IMR-90 (cell line): Measurements from ENCODE around the gene ANKRD55. TPM values are rescaled to one million over a fixed set of nuclear protein-coding genes. Genes with fewer than 3 reads are reported as not detected.

Source experiments
- ATAC-seq: fragments of 200-7000 bp; cut with Tn5 transposase; 2 replicates; pipeline ENCODE4 v1.9.1; 2020; ENCODE audit warnings: low read depth, mild to moderate bottlenecking, moderate library complexity
- BruUV-seq: library from RNA; stranded (reverse); fragments of 400-500 nt; replicated peaks from 2 replicates; lab custom pipeline; 2021; lab: Mats Ljungman, UMichigan
- CTCF ChIA-PET: fragments of 300-600 bp; formaldehyde crosslinking; extraction: SDS; loops from one replicate; lab custom pipeline; 2021; ENCODE audit warnings: antibody characterized with exemption; lab: Yijun Ruan, JAX
- POLR2A ChIA-PET: fragments of 300-600 bp; sonication (Branson Sonifier 250); formaldehyde crosslinking; loops from one replicate; lab custom pipeline; 2022; ENCODE audit warnings: antibody characterized with exemption; ENCODE audit not compliant: unreplicated experiment; lab: Charles Lee
- DNase-seq: peaks from one replicate; pipeline ENCODE4 v3.0.0; 2013
- H2AFZ ChIP-seq: replicated peaks from 2 replicates; pipeline ENCODE3; 2013; ENCODE audit warnings: low read length, mild to moderate bottlenecking; ENCODE audit not compliant: poor library complexity
- H2AK5ac ChIP-seq: 2 replicates; pipeline ENCODE4 v1.6.1; 2013; ENCODE audit warnings: low read depth, low read length, inconsistent platforms
- H2AK9ac ChIP-seq: replicated peaks from 2 replicates; pipeline ENCODE3; 2013; ENCODE audit warnings: mild to moderate bottlenecking, low read depth, low read length, moderate library complexity; ENCODE audit not compliant: poor library complexity
- H2BK120ac ChIP-seq: 2 replicates; pipeline ENCODE4 v1.6.1; 2013; ENCODE audit warnings: low read depth, low read length, inconsistent platforms
- H2BK15ac ChIP-seq: 3 replicates; pipeline ENCODE4 v1.6.1; 2013; ENCODE audit warnings: low read depth, low read length, inconsistent platforms
- H2BK20ac ChIP-seq: 2 replicates; pipeline ENCODE4 v1.6.1; 2013; ENCODE audit warnings: low read depth, mild to moderate bottlenecking, inconsistent platforms, low read length, moderate library complexity
- H2BK5ac ChIP-seq: 2 replicates; pipeline ENCODE4 v1.6.1; 2013; ENCODE audit warnings: mild to moderate bottlenecking, low read depth, low read length, inconsistent platforms; ENCODE audit not compliant: poor library complexity, severe bottlenecking
- H3K14ac ChIP-seq: replicated peaks from 2 replicates; pipeline ENCODE4 v1.6.1; 2013; ENCODE audit warnings: low read depth, low read length, inconsistent platforms
- H3K18ac ChIP-seq: 2 replicates; pipeline ENCODE4 v1.6.1; 2013; ENCODE audit warnings: low read depth, low read length, control low read depth
- H3K23ac ChIP-seq: 2 replicates; pipeline ENCODE4 v1.6.1; 2013; ENCODE audit warnings: low read depth, low read length, inconsistent platforms
- H3K27ac ChIP-seq: 2 replicates; pipeline ENCODE4 v1.5.1; 2013; ENCODE audit warnings: mild to moderate bottlenecking, control low read depth, low read length; ENCODE audit not compliant: insufficient read depth
- H3K27me3 ChIP-seq: 2 replicates; pipeline ENCODE4 v1.6.1; 2013; ENCODE audit warnings: low read length; ENCODE audit not compliant: control insufficient read depth, insufficient read depth
- H3K36me3 ChIP-seq: 2 replicates; pipeline ENCODE4 v1.6.1; 2013; ENCODE audit warnings: low read length, mixed read lengths; ENCODE audit not compliant: control insufficient read depth, insufficient read depth
- H3K4ac ChIP-seq: 2 replicates; pipeline ENCODE4 v1.6.1; 2013; ENCODE audit warnings: low read depth, low read length, inconsistent platforms
- H3K4me1 ChIP-seq: 2 replicates; pipeline ENCODE4 v1.6.1; 2013; ENCODE audit warnings: low read length, mixed read lengths; ENCODE audit not compliant: control insufficient read depth, insufficient read depth
- H3K4me2 ChIP-seq: 2 replicates; pipeline ENCODE4 v1.6.1; 2013; ENCODE audit warnings: low read depth, mild to moderate bottlenecking, control low read depth, low read length, moderate library complexity
- H3K4me3 ChIP-seq: 2 replicates; pipeline ENCODE4 v1.5.1; 2013; ENCODE audit warnings: low read depth, mild to moderate bottlenecking, control low read depth, low read length, moderate library complexity; ENCODE audit not compliant: insufficient read depth
- H3K56ac ChIP-seq: 2 replicates; pipeline ENCODE4 v1.6.1; 2013; ENCODE audit warnings: low read length, inconsistent platforms; ENCODE audit not compliant: insufficient read depth; ENCODE audit errors: extremely low read depth
- H3K79me1 ChIP-seq, 2 experiments: 2 replicates each; pipeline ENCODE4 v1.6.1; 2013; ENCODE audit warnings: low read length in 2 of 2, inconsistent platforms in 1 of 2, low read depth in 1 of 2
- H3K9ac ChIP-seq: 2 replicates; pipeline ENCODE4 v1.6.1; 2013; ENCODE audit warnings: low read depth, low read length, control low read depth
- H3K9me1 ChIP-seq: 2 replicates; pipeline ENCODE4 v1.6.1; 2013; ENCODE audit warnings: low read length, inconsistent platforms; ENCODE audit not compliant: insufficient read depth
- H3K9me3 ChIP-seq: 2 replicates; pipeline ENCODE4 v1.6.1; 2013; ENCODE audit warnings: low read length; ENCODE audit not compliant: control insufficient read depth, insufficient read depth
- H4K20me1 ChIP-seq: 2 replicates; pipeline ENCODE4 v1.6.1; 2013; ENCODE audit warnings: low read length, inconsistent platforms; ENCODE audit not compliant: insufficient read depth
- H4K5ac ChIP-seq: 2 replicates; pipeline ENCODE4 v1.6.1; 2013; ENCODE audit warnings: mild to moderate bottlenecking, low read depth, low read length, control low read depth
- H4K8ac ChIP-seq, 2 experiments: 2 replicates each; pipeline ENCODE4 v1.6.1; 2013; ENCODE audit warnings: low read depth in 2 of 2, low read length in 2 of 2, control low read depth in 1 of 2, inconsistent platforms in 1 of 2
- H4K91ac ChIP-seq: 2 replicates; pipeline ENCODE4 v1.6.1; 2013; ENCODE audit warnings: low read depth, low read length, inconsistent platforms; ENCODE audit not compliant: insufficient read depth
- BHLHE40 ChIP-seq: fragments of 150-350 bp; IDR thresholded peaks from 2 replicates; pipeline ENCODE4 v1.6.1; 2016; ENCODE audit warnings: mild to moderate bottlenecking, low read depth, low read length
- CHD1 ChIP-seq: IDR thresholded peaks from 2 replicates; pipeline ENCODE4 v1.6.1; 2012; ENCODE audit warnings: low read depth, low read length, improper control_type of control experiment
- CTCF ChIP-seq: conservative IDR thresholded peaks from 2 replicates; pipeline ENCODE4 v1.5.1; 2012; ENCODE audit warnings: mild to moderate bottlenecking, low read depth, low read length, improper control_type of control experiment
- ELK1 ChIP-seq: fragments of 150-350 bp; IDR thresholded peaks from 2 replicates; pipeline ENCODE4 v1.6.1; 2016; ENCODE audit warnings: low read depth, mild to moderate bottlenecking, low read length, moderate library complexity, borderline replicate concordance
- FOS ChIP-seq: fragments of 150-350 bp; IDR thresholded peaks from 2 replicates; pipeline ENCODE4 v1.6.1; 2016; ENCODE audit warnings: low read depth, low read length
- MAZ ChIP-seq: IDR thresholded peaks from 2 replicates; pipeline ENCODE4 v1.6.1; 2012; ENCODE audit warnings: low read depth, mild to moderate bottlenecking, low read length, improper control_type of control experiment, moderate library complexity, borderline replicate concordance
- MXI1 ChIP-seq: IDR thresholded peaks from 2 replicates; pipeline ENCODE4 v1.6.1; 2012; ENCODE audit warnings: low read depth, mild to moderate bottlenecking, low read length, moderate library complexity, borderline replicate concordance
- NFE2L2 ChIP-seq: fragments of 150-350 bp; IDR thresholded peaks from 2 replicates; pipeline ENCODE4 v1.6.1; 2016; ENCODE audit warnings: low read depth, mild to moderate bottlenecking, low read length
- POLR2A ChIP-seq: IDR thresholded peaks from 2 replicates; pipeline ENCODE4 v1.6.1; 2012; ENCODE audit warnings: mild to moderate bottlenecking, low read depth, low read length
- RAD21 ChIP-seq: IDR thresholded peaks from 2 replicates; pipeline ENCODE4 v1.6.1; 2012; ENCODE audit warnings: low read length, improper control_type of control experiment
- RCOR1 ChIP-seq: IDR thresholded peaks from 2 replicates; pipeline ENCODE4 v1.6.1; 2012; ENCODE audit warnings: mild to moderate bottlenecking, low read length, improper control_type of control experiment; ENCODE audit not compliant: insufficient replicate concordance
- RFX5 ChIP-seq: IDR thresholded peaks from 2 replicates; pipeline ENCODE4 v1.8.0; 2012; ENCODE audit warnings: low read depth, mild to moderate bottlenecking, low read length, moderate library complexity
- USF2 ChIP-seq: fragments of 150-350 bp; IDR thresholded peaks from 2 replicates; pipeline ENCODE4 v1.6.1; 2017; ENCODE audit warnings: mild to moderate bottlenecking, antibody characterized with exemption, low read length, low read depth
- dilution Hi-C: fragments of 300-500 bp; cut with HindIII; formaldehyde crosslinking; loops from one replicate; pipeline ENCODE4 v1.14.3; 2018; ENCODE audit warnings: low sequenced_read_pairs; ENCODE audit not compliant: unreplicated experiment
- in situ Hi-C: fragments of 300-500 bp; cut with MboI; formaldehyde crosslinking; loops from 3 replicates; pipeline ENCODE4 v1.14.3; 2019; ENCODE audit warnings: low sequenced_read_pairs, inconsistent platforms, mixed read lengths
- intact Hi-C: fragments of 100-400 bp; cut with micrococcal nuclease; formaldehyde crosslinking; loops from 2 replicates; pipeline ENCODE4 v1.10.0; 2022
- polyA plus RNA-seq, 3 experiments: library from polyadenylated mRNA; depleted of rRNA; stranded (reverse); fragments of >200 nt; gene quantifications; 2 replicates each; pipeline ENCODE4 v1.2.3, GENCODE V29; 2012; ENCODE audit warnings: low replicate concordance in 1 of 3
- total RNA-seq: library from RNA; depleted of rRNA; stranded (reverse); fragments of >200 nt; gene quantifications from 2 replicates; pipeline ENCODE4 v1.2.3, GENCODE V29; 2012

The ANKRD55 gene
- total and polyA plus RNA-seq, 2 of the 4 experiments (the other 2 are of a cell fraction), result not detected

GRCh38 chr5:56251440-56251839 is 18.3 kb upstream of the ANKRD55 start:
- no peak for DNase-seq
- Histone ChIP-seq H3K4me2 (no peak overlapping the region), H3K23ac (no peak overlapping the region), H3K9me3 (no peaks in the 10 kb centered on the region; the same call in 1 of the 2 replicates), H3K27ac (no peak overlapping the region), H2BK20ac (no peak overlapping the region), H3K4ac (no peak overlapping the region), H3K14ac (no peak overlapping the region), H2BK15ac (no peak overlapping the region), H3K9me1 (no peaks in the 10 kb centered on the region), H3K79me1 (no peaks in the 10 kb centered on the region), H4K91ac (no peak overlapping the region), H2BK120ac (no peak overlapping the region), H2AK5ac (no peak overlapping the region), H4K20me1 (no peaks in the 10 kb centered on the region), H3K56ac (no peak overlapping the region), H3K27me3 (no peaks in the 10 kb centered on the region), H2AFZ (no peak overlapping the region), H3K9ac (no peak overlapping the region), H2BK5ac (no peak overlapping the region), H4K8ac (no peak overlapping the region), H3K4me3 (no peak overlapping the region), H3K18ac (no peak overlapping the region), H4K5ac (no peak overlapping the region), H2AK9ac (no peak overlapping the region), H3K4me1 (peaks cover 2% of the 10 kb centered on the region; the same call in 1 of the 2 replicates), H3K36me3 (no peaks in the 10 kb centered on the region)
- POLR2A ChIA-PET, result no interaction called here
- in situ Hi-C loops (loop anchor here (25.0 kb wide), 1 partner anchor 961 kb away; no protein-coding TSS in a partner anchor), intact Hi-C loops (no loop called here), dilution Hi-C loops (no loop called here)
- BruUV-seq, result no TSS peak
- no peak for ATAC-seq
- CTCF ChIA-PET, result interaction anchor here (0.5 kb wide), 1 partner anchor 11 kb away, joined by 3 read pairs; no protein-coding TSS in a partner anchor
- TF ChIP-seq USF2 (no peak), CTCF (no peak), RFX5 (no peak), MAZ (no peak), RCOR1 (no peak), MXI1 (no peak), NFE2L2 (no peak), BHLHE40 (no peak), POLR2A (no peak), FOS (no peak), ELK1 (no peak), CHD1 (no peak), RAD21 (no peak)
